Stomach (tissue), 9 donors: ENCODE data around the gene BCL2. TPM values are rescaled to one million over a fixed set of nuclear protein-coding genes. Genes with fewer than 3 reads are reported as not detected.
A peak's percentile ranks its signal among the peaks of the same experiment; 100 is the strongest.

ENCODE experiments used
- DNase-seq, 2 donors: peaks; one replicate each; pipeline versions ENCODE4 v3.0.0 to v3.0.0-alpha.2; 2013 to 2019
- H3K27ac ChIP-seq, 5 donors: fragments of 200-600 bp in 4 of 5; sonication (generic) in 4 of 5; one replicate each; pipeline ENCODE4 v1.5.1; 2013 to 2019; ENCODE audit warnings: mild to moderate bottlenecking in 1 of 5, moderate library complexity in 1 of 5
- H3K27me3 ChIP-seq, 3 donors: fragments of 200-600 bp; sonication (generic); one replicate each; pipeline ENCODE4 v1.5.1; 2017 to 2019; ENCODE audit warnings: mixed run types in 1 of 3
- H3K36me3 ChIP-seq, 4 donors: fragments of 200-600 bp; sonication (generic); 1 replicate in 3 of 4; 2 replicates in 1 of 4; pipeline ENCODE4 v1.5.1; 2016 to 2019
- H3K4me1 ChIP-seq, 4 donors: fragments of 200-600 bp; sonication (generic); one replicate each; pipeline ENCODE4 v1.5.1; 2016 to 2019
- H3K4me3 ChIP-seq, 4 donors: fragments of 200-600 bp; sonication (generic) in 3 of 4; one replicate each; pipeline ENCODE4 v1.5.1; 2016 to 2019; ENCODE audit warnings: mild to moderate bottlenecking in 1 of 4
- H3K9me3 ChIP-seq, 4 donors: fragments of 200-600 bp; sonication (generic); one replicate each; pipeline ENCODE4 v1.5.1; 2016 to 2019
- EP300 ChIP-seq: sonication (generic); formaldehyde crosslinking; IDR thresholded peaks from one replicate; pipeline ENCODE4 v1.6.1; 2017; ENCODE audit warnings: antibody characterized with exemption
- POLR2A ChIP-seq, 4 donors: fragments of 450-650 bp; IDR thresholded peaks; one replicate each; pipeline ENCODE4 v1.6.1; 2016; ENCODE audit warnings: antibody characterized with exemption in 4 of 4, control low read depth in 2 of 4, mild to moderate bottlenecking in 1 of 4, moderate library complexity in 1 of 4
- POLR2AphosphoS5 ChIP-seq, 3 donors: sonication (generic); formaldehyde crosslinking; IDR thresholded peaks; one replicate each; pipeline ENCODE4 v1.6.1; 2016; ENCODE audit warnings: antibody characterized with exemption in 3 of 3
- WGBS, 5 donors: extraction: QIAGEN DNeasy Blood & Tissue Kit in 3 of 5; methylation state at CpG; one replicate each; pipeline versions ENCODE4 v1.1.5 to v1.1.7; 2013 to 2018; 5-methylcytosine and 5-hydroxymethylcytosine counted together
- intact Hi-C: fragments of 100-400 bp; cut with DNase I; formaldehyde crosslinking; loops from one replicate; pipeline ENCODE4 v1.15.1; 2023; ENCODE audit warnings: low total_unique reads
- polyA plus RNA-seq, 3 donors: library from polyadenylated mRNA; stranded (reverse); fragments of 200-250 nt; gene quantifications; one replicate each; pipeline ENCODE4 v1.2.3, GENCODE V29; 2013
- total RNA-seq, 5 donors: library from RNA; depleted of rRNA; stranded (reverse); fragments of >200 nt; gene quantifications; one replicate each; pipeline versions ENCODE4 v1.1.0 to v1.2.3, GENCODE V29; 2014 to 2016
- TF ChIP-seq, protein P1 (sequence below), 7 experiments: fragments of 450-650 bp in 4 of 7; fragments of 200-600 bp in 3 of 7; sonication (generic) in 3 of 7; IDR thresholded peaks; one replicate each; pipeline ENCODE4 v1.5.1; 2016 to 2019; ENCODE audit warnings: antibody characterized with exemption in 7 of 7, control low read depth in 2 of 7, mild to moderate bottlenecking in 1 of 7
- donor health status: healthy with polysubstance abuse.
- donor health status: Bipolar disorder and iron deficiency.
- donor health status: healthy.

BCL2 gene
- total and polyA plus RNA-seq, 8 donors, result 1.5 to 53.9 (median 6.0) TPM

DNA sequence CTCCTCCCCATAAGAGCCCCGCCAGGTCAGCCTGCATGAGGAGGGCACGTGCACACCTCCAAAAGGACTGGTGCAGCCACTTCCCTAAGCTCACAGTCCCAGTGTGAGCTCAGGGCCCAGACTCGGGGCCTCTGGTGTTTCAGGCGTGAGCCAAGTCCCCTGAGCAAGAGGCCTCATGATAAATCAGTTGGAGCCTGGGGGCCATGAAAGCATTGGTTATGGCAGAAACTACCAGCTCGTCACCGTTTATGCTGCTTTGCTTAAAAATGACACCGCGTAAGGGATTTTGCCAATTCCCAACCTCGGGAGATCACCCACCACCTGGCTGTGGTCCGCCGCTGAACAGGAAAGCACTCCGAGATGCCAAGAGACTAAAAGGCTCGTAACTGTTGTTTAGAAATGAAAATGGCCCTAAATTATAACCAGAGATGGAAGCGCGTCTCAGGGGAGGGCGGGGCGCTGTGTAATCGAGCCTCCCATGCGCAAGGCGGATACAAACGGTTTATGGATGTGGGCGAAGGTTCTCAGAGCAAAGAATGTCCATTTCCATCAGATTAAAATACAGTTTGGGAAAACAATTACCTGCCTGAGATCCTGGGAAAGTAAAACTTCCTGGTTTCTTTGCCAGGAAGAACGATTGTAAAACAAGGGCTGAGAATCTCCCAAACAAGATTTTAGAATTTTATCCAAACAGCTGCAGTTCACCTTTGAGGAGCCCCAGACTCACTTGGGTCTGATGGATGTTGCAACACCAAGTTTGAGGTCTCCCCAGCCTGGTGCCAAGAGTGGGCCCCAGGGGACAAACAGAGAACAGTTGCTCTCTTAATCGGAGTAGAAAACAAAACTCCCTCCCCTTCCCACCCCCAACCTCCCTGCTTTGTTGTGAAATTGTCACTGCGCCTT is 141.4 kb downstream of the BCL2 start:
- DNase-seq, result peak in 1 of 2 donors; percentile 57
- WGBS, 5 donors, result 50 to 66% (median 59%) methylated on average over 24 to 25 of the region's 25 CpGs
- H3K4me1 ChIP-seq, result peaks cover 0 to 51% (median 24%) of the 10 kb centered on the region in 4 donors
- no peaks in the 10 kb centered on the region for H3K27me3 ChIP-seq
- no peak for TF ChIP-seq POLR2A (IDR thresholded peaks at IDR 0.05)
- TF ChIP-seq EP300, result no peak
- TF ChIP-seq, protein P1, sequence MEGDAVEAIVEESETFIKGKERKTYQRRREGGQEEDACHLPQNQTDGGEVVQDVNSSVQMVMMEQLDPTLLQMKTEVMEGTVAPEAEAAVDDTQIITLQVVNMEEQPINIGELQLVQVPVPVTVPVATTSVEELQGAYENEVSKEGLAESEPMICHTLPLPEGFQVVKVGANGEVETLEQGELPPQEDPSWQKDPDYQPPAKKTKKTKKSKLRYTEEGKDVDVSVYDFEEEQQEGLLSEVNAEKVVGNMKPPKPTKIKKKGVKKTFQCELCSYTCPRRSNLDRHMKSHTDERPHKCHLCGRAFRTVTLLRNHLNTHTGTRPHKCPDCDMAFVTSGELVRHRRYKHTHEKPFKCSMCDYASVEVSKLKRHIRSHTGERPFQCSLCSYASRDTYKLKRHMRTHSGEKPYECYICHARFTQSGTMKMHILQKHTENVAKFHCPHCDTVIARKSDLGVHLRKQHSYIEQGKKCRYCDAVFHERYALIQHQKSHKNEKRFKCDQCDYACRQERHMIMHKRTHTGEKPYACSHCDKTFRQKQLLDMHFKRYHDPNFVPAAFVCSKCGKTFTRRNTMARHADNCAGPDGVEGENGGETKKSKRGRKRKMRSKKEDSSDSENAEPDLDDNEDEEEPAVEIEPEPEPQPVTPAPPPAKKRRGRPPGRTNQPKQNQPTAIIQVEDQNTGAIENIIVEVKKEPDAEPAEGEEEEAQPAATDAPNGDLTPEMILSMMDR (IDR thresholded peaks at IDR 0.05), result no peak
- no peak for TF ChIP-seq POLR2AphosphoS5 (IDR thresholded peaks at IDR 0.05)
- intact Hi-C loops, result no loop called here
- H3K4me3 ChIP-seq, result peak overlapping the region in 3 of 4 donors; percentile 0 to 21 (median 18)
- peak overlapping the region in 3 of 5 donors; percentile 32 to 78 (median 68) for H3K27ac ChIP-seq
- H3K36me3 ChIP-seq, result no peaks in the 10 kb centered on the region
- no peaks in the 10 kb centered on the region for H3K9me3 ChIP-seq

DNA sequence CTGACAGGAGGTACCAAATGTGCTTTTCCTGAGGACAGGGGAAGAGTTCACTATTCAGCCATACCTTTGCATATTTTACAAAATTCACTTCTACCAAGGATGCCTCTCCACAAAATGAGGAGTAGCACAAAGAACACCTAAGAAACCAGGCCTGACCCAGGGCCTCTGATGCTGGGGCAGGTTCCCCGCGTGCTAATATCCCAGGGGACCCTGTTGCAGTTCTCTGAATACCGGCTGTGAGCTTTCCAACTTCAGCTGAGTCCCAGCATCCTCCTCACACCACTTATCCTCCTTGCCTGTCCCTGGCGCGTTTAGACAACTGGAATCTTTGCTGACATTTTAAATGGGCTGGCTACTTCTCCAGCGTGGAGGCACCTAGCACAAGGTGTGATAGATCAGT is 142.3 kb downstream of the BCL2 start:
- peak overlapping the region in 2 of 5 donors; percentile 68 to 78 for H3K27ac ChIP-seq
- no peak overlapping the region for H3K4me3 ChIP-seq
- 75 to 92% (median 90%) methylated on average over 6 of the region's 6 CpGs for WGBS, 5 donors
- H3K27me3 ChIP-seq, result no peaks in the 10 kb centered on the region
- H3K36me3 ChIP-seq, result no peaks in the 10 kb centered on the region
- no peak for TF ChIP-seq POLR2A (IDR thresholded peaks at IDR 0.05)
- TF ChIP-seq EP300, result no peak
- TF ChIP-seq, protein P1 (IDR thresholded peaks at IDR 0.05), result no peak
- no peak for TF ChIP-seq POLR2AphosphoS5 (IDR thresholded peaks at IDR 0.05)
- peaks cover 0 to 42% (median 20%) of the 10 kb centered on the region in 4 donors for H3K4me1 ChIP-seq
- no peaks in the 10 kb centered on the region for H3K9me3 ChIP-seq
- intact Hi-C loops, result no loop called here
- DNase-seq, result no peak

DNA sequence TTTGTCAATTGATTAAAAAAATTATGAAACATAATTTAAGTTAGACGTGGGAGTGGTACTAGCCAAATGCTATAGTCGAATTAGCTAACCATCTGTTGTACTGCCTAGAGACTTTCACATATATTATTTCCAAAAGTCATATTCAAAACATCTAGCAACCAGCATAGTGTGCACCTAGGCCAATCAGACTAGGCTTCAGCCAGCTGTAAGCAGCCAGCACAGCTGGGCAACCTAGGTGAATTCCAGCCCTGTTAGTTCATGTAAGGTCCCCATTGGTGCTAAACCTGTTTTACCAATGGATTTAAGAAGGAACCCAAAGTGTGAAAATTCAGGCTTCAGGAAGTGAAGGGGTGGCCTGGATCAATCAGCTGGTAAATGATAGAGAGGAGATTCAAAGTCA is 144.3 kb downstream of the BCL2 start:
- WGBS, 5 donors, result 82 to 95% (median 87%) methylated on average over 2 of the region's 2 CpGs
- Histone ChIP-seq H3K4me3 (no peak overlapping the region), H3K4me1 (peaks cover 0 to 29% (median 11%) of the 10 kb centered on the region in 4 donors), H3K36me3 (no peaks in the 10 kb centered on the region), H3K27me3 (no peaks in the 10 kb centered on the region), H3K9me3 (no peaks in the 10 kb centered on the region), H3K27ac (no peak overlapping the region)
- TF ChIP-seq EP300 (no peak), POLR2AphosphoS5 (IDR thresholded peaks at IDR 0.05) (no peak), POLR2A (IDR thresholded peaks at IDR 0.05) (no peak)
- TF ChIP-seq, protein P1 (IDR thresholded peaks at IDR 0.05), result no peak
- intact Hi-C loops, result no loop called here
- DNase-seq, result no peak

DNA sequence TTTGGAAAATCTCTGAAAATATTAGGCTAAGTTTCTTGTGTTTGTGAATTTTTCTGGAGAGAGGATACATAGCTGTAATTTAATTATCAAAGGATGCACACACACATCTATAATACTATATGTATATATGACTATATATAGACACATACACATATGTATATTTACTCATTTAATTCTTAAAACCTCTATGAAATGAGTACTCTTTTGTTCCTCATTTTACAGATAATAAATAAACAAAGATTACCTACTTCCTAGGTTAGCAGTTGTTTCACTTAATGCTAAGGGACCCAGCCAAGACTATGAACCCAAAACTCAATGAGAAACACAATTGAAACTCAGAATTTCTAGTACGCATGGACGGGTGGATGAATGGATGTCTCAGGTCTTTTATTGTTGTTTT is 145.6 kb downstream of the BCL2 start:
- intact Hi-C loops, result no loop called here
- WGBS, 5 donors, result 89 to 96% (median 95%) methylated on average over 2 of the region's 2 CpGs
- no peak overlapping the region for H3K4me3 ChIP-seq

More for the DNA sequence above, 145.6 kb downstream of the BCL2 start:
- H3K4me1 ChIP-seq, result peaks cover 0 to 19% (median 6%) of the 10 kb centered on the region in 4 donors
- no peak for DNase-seq
- no peaks in the 10 kb centered on the region for H3K9me3 ChIP-seq
- H3K27me3 ChIP-seq, result no peaks in the 10 kb centered on the region
- H3K27ac ChIP-seq, result no peak overlapping the region
- TF ChIP-seq, protein P1 (IDR thresholded peaks at IDR 0.05), result no peak
- no peak for TF ChIP-seq POLR2A (IDR thresholded peaks at IDR 0.05)
- TF ChIP-seq EP300, result no peak
- TF ChIP-seq POLR2AphosphoS5 (IDR thresholded peaks at IDR 0.05), result no peak
- H3K36me3 ChIP-seq, result no peaks in the 10 kb centered on the region
